ENCODE results near the gene PIGZ. TPM values are rescaled to one million over a fixed set of nuclear protein-coding genes. Genes with fewer than 3 reads are reported as not detected.

PIGZ gene
- total RNA-seq, 1 donor from 2014 or later: 4.6 TPM

DNA sequence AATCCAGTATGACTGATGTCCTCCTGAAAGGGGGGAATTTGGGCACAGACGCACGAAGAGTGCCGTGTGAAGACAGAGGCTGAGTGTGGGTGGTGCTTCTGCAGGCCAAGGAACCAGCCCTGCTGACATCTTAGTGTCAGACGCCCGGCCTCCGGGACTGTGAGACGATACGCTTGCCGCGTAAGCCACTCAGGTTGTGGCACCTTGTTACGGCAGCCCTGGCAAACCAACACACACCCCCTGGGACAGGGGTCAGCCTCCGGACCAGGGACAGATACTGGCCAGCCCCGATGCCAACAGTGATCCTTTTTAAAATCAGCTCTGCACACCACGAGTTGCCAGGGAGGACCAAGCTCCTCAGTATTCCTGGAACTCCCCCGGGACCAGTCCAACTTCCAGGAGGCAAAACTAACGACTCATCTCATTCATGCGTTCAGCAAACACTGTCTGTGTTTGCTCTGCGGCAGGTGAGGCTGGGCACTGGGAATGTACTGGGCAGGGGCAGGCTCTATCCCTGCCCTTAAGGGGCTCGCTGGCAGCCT lies 21.2 kb upstream of the PIGZ start:
- Histone ChIP-seq H3K27ac (no peak overlapping the region), H3K4me3 (no peak overlapping the region), H3K36me3 (no peaks in the 10 kb centered on the region), H3K4me1 (no peaks in the 10 kb centered on the region), H3K27me3 (ENCODE audit: low read depth) (peaks cover 15% of the 10 kb centered on the region), H3K9me3 (no peaks in the 10 kb centered on the region)
- TF ChIP-seq, protein P1, sequence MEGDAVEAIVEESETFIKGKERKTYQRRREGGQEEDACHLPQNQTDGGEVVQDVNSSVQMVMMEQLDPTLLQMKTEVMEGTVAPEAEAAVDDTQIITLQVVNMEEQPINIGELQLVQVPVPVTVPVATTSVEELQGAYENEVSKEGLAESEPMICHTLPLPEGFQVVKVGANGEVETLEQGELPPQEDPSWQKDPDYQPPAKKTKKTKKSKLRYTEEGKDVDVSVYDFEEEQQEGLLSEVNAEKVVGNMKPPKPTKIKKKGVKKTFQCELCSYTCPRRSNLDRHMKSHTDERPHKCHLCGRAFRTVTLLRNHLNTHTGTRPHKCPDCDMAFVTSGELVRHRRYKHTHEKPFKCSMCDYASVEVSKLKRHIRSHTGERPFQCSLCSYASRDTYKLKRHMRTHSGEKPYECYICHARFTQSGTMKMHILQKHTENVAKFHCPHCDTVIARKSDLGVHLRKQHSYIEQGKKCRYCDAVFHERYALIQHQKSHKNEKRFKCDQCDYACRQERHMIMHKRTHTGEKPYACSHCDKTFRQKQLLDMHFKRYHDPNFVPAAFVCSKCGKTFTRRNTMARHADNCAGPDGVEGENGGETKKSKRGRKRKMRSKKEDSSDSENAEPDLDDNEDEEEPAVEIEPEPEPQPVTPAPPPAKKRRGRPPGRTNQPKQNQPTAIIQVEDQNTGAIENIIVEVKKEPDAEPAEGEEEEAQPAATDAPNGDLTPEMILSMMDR (IDR thresholded peaks at IDR 0.05): no peak
- ATAC-seq (no peak), DNase-seq (no peak)
- intact Hi-C loops (cut with DNase I): no loop called here

DNA sequence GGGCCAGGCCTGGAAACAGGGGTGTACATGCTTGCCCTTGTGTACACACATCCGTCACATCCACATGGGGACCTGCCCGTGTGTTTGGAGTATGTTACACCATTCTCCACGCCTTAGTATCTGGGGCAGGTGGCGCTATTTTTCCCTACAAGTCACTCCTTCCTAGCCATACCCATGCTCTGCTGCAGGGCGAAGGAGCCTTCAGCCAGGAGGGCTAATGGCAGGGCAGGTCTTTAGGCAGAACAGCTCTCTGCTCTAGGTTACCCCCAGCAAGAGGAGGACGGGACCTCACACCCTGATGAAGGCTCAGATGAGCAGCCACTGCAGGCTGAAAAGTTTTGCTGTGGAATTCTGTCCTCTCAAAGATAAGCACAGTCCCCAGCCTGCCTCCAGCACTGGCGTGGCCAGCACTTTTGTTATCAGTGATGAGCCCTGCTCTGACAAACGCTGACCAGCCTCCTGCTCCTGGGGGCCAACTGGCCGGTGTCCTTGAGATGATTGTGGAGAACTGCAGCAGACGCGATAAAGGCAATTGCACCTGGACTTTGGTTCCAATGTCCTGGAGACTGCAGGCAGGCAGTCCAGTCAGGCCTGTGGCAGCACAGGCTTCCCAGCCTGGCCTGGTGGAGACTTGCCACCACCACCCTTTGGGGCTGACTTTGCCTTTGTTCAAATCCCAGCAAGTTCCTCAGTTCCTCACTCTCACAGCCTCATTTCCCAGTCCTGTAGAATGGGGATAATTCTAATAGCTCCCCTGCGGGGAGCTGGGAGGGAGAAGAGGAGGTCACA lies 19.8 kb upstream of the PIGZ start:
- H3K4me1 ChIP-seq: no peaks in the 10 kb centered on the region
- TF ChIP-seq, protein P1 (IDR thresholded peaks at IDR 0.05): no peak
- H3K27ac ChIP-seq: no peak overlapping the region
- H3K4me3 ChIP-seq: no peak overlapping the region
- peaks cover 15% of the 10 kb centered on the region for H3K27me3 ChIP-seq (ENCODE audit: low read depth)
- intact Hi-C loops (cut with DNase I): no loop called here
- ATAC-seq: no peak
- no peak for DNase-seq
- no peaks in the 10 kb centered on the region for H3K36me3 ChIP-seq
- H3K9me3 ChIP-seq: no peaks in the 10 kb centered on the region

- TF ChIP-seq, protein P1 (IDR thresholded peaks at IDR 0.05): no peak
- intact Hi-C loops (cut with DNase I): no loop called here
- DNase-seq (no peak), ATAC-seq (no peak)
- Histone ChIP-seq H3K4me3 (no peak overlapping the region), H3K9me3 (peaks cover 7% of the 10 kb centered on the region), H3K27ac (no peak overlapping the region), H3K36me3 (no peaks in the 10 kb centered on the region), H3K27me3 (ENCODE audit: low read depth) (peaks cover 15% of the 10 kb centered on the region), H3K4me1 (no peaks in the 10 kb centered on the region)
Observed at GRCh38 chr3:196987022-196987421, 18.4 kb upstream of the PIGZ start.

- peaks cover 7% of the 10 kb centered on the region for H3K9me3 ChIP-seq
- H3K27me3 ChIP-seq (ENCODE audit: low read depth): peaks cover 15% of the 10 kb centered on the region
- H3K36me3 ChIP-seq: no peaks in the 10 kb centered on the region
- TF ChIP-seq, protein P1 (IDR thresholded peaks at IDR 0.05): no peak
- intact Hi-C loops (cut with DNase I): no loop called here
- no peak for ATAC-seq
- no peak for DNase-seq
- no peak overlapping the region for H3K27ac ChIP-seq
- H3K4me1 ChIP-seq: no peaks in the 10 kb centered on the region
- no peak overlapping the region for H3K4me3 ChIP-seq
Observed at GRCh38 chr3:196985954-196986885, 17.6 kb upstream of the PIGZ start.

DNA sequence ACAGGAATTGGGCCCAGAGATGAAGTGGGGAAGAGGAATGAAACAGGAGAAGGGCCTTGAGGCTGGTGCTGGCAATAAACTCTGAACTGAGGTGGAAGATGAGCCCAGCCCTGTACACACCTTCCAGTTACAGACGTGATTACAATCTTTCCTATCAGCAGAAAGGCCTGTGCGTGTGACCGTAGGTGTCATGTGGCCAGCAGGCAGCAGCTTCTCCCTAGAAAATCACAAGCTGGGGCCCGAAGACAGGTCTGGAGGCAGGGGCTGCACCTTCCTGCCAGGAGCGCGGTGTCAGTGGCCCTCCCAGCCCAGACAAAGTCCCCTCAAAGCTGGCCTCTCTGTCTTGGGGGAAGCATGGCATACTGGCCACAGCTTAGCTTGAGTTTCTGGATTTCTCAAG lies 16.7 kb upstream of the PIGZ start:
- TF ChIP-seq, protein P1 (IDR thresholded peaks at IDR 0.05): no peak
- peaks cover 15% of the 10 kb centered on the region for H3K27me3 ChIP-seq (ENCODE audit: low read depth)
- H3K4me3 ChIP-seq: no peak overlapping the region
- H3K4me1 ChIP-seq: no peaks in the 10 kb centered on the region
- intact Hi-C loops (cut with DNase I): no loop called here
- no peaks in the 10 kb centered on the region for H3K36me3 ChIP-seq
- H3K9me3 ChIP-seq: peaks cover 7% of the 10 kb centered on the region
- ATAC-seq (no peak), DNase-seq (no peak)
- H3K27ac ChIP-seq: no peak overlapping the region

Measured in lower lobe of right lung (tissue), 2 donors.